ENCODE results near the gene LMOD3.

DNA sequence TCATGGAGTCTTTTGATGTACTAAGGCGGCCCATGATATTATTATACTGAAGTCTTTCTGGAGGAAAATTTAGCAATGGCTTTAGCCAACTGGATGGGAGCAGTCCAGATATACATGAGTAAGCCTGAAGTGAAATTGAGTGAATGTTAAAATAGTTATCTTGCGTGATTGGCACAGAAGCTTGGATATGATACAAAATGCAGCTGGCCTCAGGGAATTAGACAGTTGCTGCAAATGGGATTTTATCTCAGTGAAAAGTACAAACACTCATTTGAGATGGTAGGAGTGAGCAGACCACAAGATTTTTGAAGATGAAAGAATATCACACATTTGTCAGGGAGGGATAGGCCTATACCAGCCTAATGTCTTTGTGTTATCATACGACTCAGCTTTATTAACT, 8.9 kb downstream of the LMOD3 start:
- no peak for TF ChIP-seq CTCF (IDR thresholded peaks at IDR 0.05)
- no peak for TF ChIP-seq EZH2 (IDR thresholded peaks at IDR 0.05)
- no peak for TF ChIP-seq EZH2phosphoT487 (IDR thresholded peaks at IDR 0.05)
